ENCODE measurements around the gene ARHGAP32. TPM values are rescaled to one million over a fixed set of nuclear protein-coding genes. Genes with fewer than 3 reads are reported as not detected.

ARHGAP32 gene
- total and polyA plus RNA-seq, 5 donors from 2014 or later: 0.76 to 4.6 (median 1.1) TPM

DNA sequence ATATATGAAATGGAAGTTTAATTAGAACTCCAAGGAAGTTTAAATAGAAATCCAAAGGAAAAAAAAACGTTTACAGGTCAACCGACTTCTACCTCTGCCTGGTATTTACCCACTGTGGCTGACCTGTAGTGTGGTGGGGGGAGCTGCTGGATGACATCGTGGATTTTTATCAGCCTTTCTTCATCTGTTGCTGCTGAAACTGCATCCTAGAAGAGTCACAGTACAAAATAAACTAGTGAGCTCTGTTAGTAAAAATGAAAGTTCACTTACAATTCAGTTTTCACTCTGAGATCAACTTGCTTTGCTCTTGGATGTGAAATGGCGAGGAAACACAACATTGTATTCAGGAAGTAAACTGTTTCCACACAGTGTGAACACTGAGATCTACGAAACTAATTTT lies 206.2 kb downstream of the ARHGAP32 start:
- no peaks in the 10 kb centered on the region for H3K9me3 ChIP-seq (ENCODE audit: control insufficient read depth in 2 of 2, low read length in 2 of 2)
- DNase-seq: no peak
- no peaks in the 10 kb centered on the region for H3K27me3 ChIP-seq (ENCODE audit: control insufficient read depth, insufficient read depth, low read length)
- H3K4me3 ChIP-seq (ENCODE audit: low read depth, low read length): no peak overlapping the region
- no peak overlapping the region for H3K27ac ChIP-seq (ENCODE audit: insufficient read depth, low read length, poor library complexity, severe bottlenecking)
- H3K36me3 ChIP-seq (ENCODE audit: control insufficient read depth, insufficient read depth, low read length): no peaks in the 10 kb centered on the region
- Mint-ChIP-seq H3K27me3 (peaks cover 9% of the 10 kb centered on the region), H3K27ac (no peak overlapping the region), H3K36me3 (no peaks in the 10 kb centered on the region), H3K9me3 (peaks cover 0 to 4% (median 0%) of the 10 kb centered on the region in 7 donors), H3K4me1 (no peaks in the 10 kb centered on the region), H3K4me3 (no peak overlapping the region)
- ATAC-seq (ENCODE audit: low read depth in 2 of 2): no peak
- H3K4me1 ChIP-seq (ENCODE audit: control insufficient read depth, insufficient read depth, low read length, poor library complexity, severe bottlenecking): no peaks in the 10 kb centered on the region

DNA sequence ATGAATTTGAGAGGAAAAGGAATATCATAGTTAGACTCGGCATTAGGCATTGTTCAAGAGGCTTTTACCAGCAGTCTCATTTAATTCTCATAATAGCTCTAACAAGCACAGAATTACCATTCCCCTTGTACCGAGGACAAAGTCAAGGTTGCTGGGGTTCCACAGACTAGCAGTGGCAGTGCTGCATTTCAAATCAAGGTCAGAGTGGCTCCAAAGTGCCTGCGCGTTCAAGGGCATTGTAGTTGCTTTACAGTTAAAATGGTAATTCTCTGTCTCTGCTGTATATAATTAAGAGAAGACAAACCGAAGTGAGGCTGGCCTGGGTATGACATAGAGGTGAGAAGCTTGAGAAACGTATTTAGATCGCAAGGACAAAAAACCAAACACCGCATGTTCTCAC lies 209.1 kb downstream of the ARHGAP32 start:
- no peaks in the 10 kb centered on the region for H3K9me3 ChIP-seq (ENCODE audit: control insufficient read depth in 2 of 2, low read length in 2 of 2)
- no peaks in the 10 kb centered on the region for H3K27me3 ChIP-seq (ENCODE audit: control insufficient read depth, insufficient read depth, low read length)
- Mint-ChIP-seq H3K9me3 (peaks cover 0 to 1% (median 0%) of the 10 kb centered on the region in 7 donors), H3K27me3 (peaks cover 13% of the 10 kb centered on the region), H3K4me1 (no peaks in the 10 kb centered on the region), H3K36me3 (no peaks in the 10 kb centered on the region), H3K4me3 (no peak overlapping the region), H3K27ac (peak overlapping the region in 1 of 3 donors; percentile 20)
- H3K4me1 ChIP-seq (ENCODE audit: control insufficient read depth, insufficient read depth, low read length, poor library complexity, severe bottlenecking): no peaks in the 10 kb centered on the region
- no peak for ATAC-seq (ENCODE audit: low read depth in 2 of 2)
- no peak overlapping the region for H3K4me3 ChIP-seq (ENCODE audit: low read depth, low read length)
- H3K36me3 ChIP-seq (ENCODE audit: control insufficient read depth, insufficient read depth, low read length): no peaks in the 10 kb centered on the region
- H3K27ac ChIP-seq (ENCODE audit: insufficient read depth, low read length, poor library complexity, severe bottlenecking): no peak overlapping the region
- DNase-seq: no peak

DNA sequence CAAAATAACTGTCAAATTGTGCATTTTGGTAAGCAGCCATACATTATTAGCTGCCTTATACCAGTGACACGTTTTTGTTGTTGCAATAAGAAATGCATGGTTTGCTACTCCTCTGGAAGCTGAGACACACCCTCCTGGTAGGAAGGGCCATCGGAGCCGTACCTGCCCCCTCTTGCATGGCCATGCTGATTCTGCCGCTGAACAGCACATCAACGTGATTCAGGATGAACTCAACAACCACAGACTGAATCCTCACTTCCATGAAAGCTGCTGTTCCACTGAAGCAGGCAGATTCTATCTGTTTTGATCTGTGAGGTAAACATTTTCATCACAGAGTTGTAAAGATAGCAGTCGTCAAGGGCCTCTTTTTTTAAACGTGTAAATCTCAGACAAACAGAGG lies 210.9 kb downstream of the ARHGAP32 start:
- no peak overlapping the region for H3K27ac Mint-ChIP-seq
- Histone ChIP-seq H3K4me1 (ENCODE audit: control insufficient read depth, insufficient read depth, low read length, poor library complexity, severe bottlenecking) (no peaks in the 10 kb centered on the region), H3K9me3 (ENCODE audit: control insufficient read depth in 2 of 2, low read length in 2 of 2) (no peaks in the 10 kb centered on the region), H3K4me3 (ENCODE audit: low read depth, low read length) (no peak overlapping the region), H3K36me3 (ENCODE audit: control insufficient read depth, insufficient read depth, low read length) (no peaks in the 10 kb centered on the region), H3K27ac (ENCODE audit: insufficient read depth, low read length, poor library complexity, severe bottlenecking) (no peak overlapping the region), H3K27me3 (ENCODE audit: control insufficient read depth, insufficient read depth, low read length) (no peaks in the 10 kb centered on the region)
- no peak for DNase-seq
- no peaks in the 10 kb centered on the region for H3K36me3 Mint-ChIP-seq
- H3K9me3 Mint-ChIP-seq: peaks cover 0 to 1% (median 0%) of the 10 kb centered on the region in 7 donors
- H3K4me3 Mint-ChIP-seq: no peak overlapping the region
- ATAC-seq (ENCODE audit: low read depth in 2 of 2): no peak
- no peaks in the 10 kb centered on the region for H3K4me1 Mint-ChIP-seq
- peaks cover 15% of the 10 kb centered on the region for H3K27me3 Mint-ChIP-seq

DNA sequence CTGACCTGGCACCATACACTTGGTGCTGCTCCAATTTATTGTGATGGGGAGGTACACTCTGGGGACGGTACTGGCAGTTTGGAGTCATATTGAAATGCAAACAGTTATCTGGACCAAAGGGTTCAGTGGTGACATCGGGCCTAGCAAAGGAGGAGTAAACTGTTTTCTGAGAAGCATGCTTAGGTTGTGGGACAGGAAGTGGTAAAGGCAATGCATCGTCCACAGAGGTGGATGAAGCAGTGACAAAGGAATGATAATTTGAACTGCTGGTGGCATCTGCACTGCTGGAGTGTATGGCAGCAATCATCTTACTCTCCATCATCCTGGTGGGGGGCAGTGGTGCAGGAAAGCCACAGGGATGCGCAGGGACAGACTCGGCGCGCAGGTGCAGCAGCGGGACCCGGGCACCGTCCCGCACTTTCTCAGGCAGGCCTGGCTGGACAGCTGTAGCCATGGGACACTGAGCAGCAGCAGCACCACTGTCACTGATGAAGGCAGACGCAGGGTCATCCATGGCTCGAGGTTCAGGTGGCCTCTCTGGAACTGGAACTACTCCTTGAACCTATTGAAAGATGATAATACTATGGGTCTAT lies 221.4 kb downstream of the ARHGAP32 start:
- Mint-ChIP-seq H3K27me3 (peaks cover 6% of the 10 kb centered on the region), H3K9me3 (no peaks in the 10 kb centered on the region), H3K36me3 (peaks cover 8% of the 10 kb centered on the region), H3K4me3 (no peak overlapping the region), H3K4me1 (peaks cover 0 to 5% (median 3%) of the 10 kb centered on the region in 4 donors), H3K27ac (peak overlapping the region in 1 of 3 donors; percentile 52)
- Histone ChIP-seq H3K27ac (ENCODE audit: insufficient read depth, low read length, poor library complexity, severe bottlenecking) (no peak overlapping the region), H3K4me1 (ENCODE audit: control insufficient read depth, insufficient read depth, low read length, poor library complexity, severe bottlenecking) (peaks cover 3% of the 10 kb centered on the region), H3K4me3 (ENCODE audit: low read depth, low read length) (no peak overlapping the region), H3K9me3 (ENCODE audit: control insufficient read depth in 2 of 2, low read length in 2 of 2) (no peaks in the 10 kb centered on the region), H3K36me3 (ENCODE audit: control insufficient read depth, insufficient read depth, low read length) (no peaks in the 10 kb centered on the region), H3K27me3 (ENCODE audit: control insufficient read depth, insufficient read depth, low read length) (peaks cover 5% of the 10 kb centered on the region)
- DNase-seq: peak in 1 of 3 donors; percentile 53
- ATAC-seq (ENCODE audit: low read depth in 2 of 2): no peak

DNA sequence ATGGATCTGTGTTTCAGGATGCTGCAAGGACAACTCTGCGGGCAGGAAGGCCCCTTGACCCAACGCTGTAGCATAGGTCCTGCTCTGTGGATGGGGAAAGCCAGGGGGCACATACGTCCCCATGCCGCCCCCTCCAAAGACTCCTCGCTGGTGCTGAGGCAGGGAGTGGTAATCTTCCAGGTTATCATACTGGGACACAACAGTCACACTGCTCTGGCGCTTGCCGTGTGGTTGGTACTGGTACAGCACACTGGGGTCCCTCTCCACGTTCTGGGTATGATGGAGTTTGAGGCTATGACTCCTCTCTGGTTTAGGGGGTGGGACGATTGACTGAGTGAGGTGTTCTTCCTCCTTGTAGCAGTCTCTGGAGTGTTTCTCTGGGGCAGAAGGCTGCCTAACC lies 223.2 kb downstream of the ARHGAP32 start:
- Histone ChIP-seq H3K4me3 (ENCODE audit: low read depth, low read length) (no peak overlapping the region), H3K4me1 (ENCODE audit: control insufficient read depth, insufficient read depth, low read length, poor library complexity, severe bottlenecking) (peaks cover 14% of the 10 kb centered on the region), H3K9me3 (ENCODE audit: control insufficient read depth in 2 of 2, low read length in 2 of 2) (no peaks in the 10 kb centered on the region), H3K27me3 (ENCODE audit: control insufficient read depth, insufficient read depth, low read length) (no peaks in the 10 kb centered on the region), H3K36me3 (ENCODE audit: control insufficient read depth, insufficient read depth, low read length) (no peaks in the 10 kb centered on the region), H3K27ac (ENCODE audit: insufficient read depth, low read length, poor library complexity, severe bottlenecking) (no peak overlapping the region)
- DNase-seq: no peak
- no peak overlapping the region for H3K4me3 Mint-ChIP-seq
- no peaks in the 10 kb centered on the region for H3K9me3 Mint-ChIP-seq
- H3K27ac Mint-ChIP-seq: no peak overlapping the region
- peaks cover 8% of the 10 kb centered on the region for H3K36me3 Mint-ChIP-seq
- no peak for ATAC-seq (ENCODE audit: low read depth in 2 of 2)
- no peaks in the 10 kb centered on the region for H3K27me3 Mint-ChIP-seq
- peaks cover 0 to 23% (median 17%) of the 10 kb centered on the region in 4 donors for H3K4me1 Mint-ChIP-seq

DNA sequence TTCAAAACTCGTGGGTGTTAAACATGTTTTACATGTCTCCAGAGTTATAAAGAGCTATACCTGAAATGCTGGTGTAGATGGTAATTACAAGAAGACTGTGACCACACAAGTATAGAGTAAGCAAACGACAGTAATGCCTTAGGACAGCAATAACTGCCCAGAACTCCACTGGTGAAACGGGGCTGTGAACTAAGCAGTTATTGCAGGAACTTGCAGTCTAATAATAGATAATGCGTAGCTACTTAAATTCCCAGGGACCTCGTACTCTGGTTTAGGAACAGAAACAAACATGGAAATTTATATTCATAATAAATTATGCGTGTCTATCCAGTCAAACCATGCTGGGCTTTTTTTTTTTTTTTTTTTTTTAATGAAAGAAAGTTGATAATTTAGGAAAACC lies 224.5 kb downstream of the ARHGAP32 start:
- Histone ChIP-seq H3K9me3 (ENCODE audit: control insufficient read depth in 2 of 2, low read length in 2 of 2) (no peaks in the 10 kb centered on the region), H3K27ac (ENCODE audit: insufficient read depth, low read length, poor library complexity, severe bottlenecking) (no peak overlapping the region), H3K4me3 (ENCODE audit: low read depth, low read length) (no peak overlapping the region), H3K27me3 (ENCODE audit: control insufficient read depth, insufficient read depth, low read length) (no peaks in the 10 kb centered on the region), H3K36me3 (ENCODE audit: control insufficient read depth, insufficient read depth, low read length) (no peaks in the 10 kb centered on the region), H3K4me1 (ENCODE audit: control insufficient read depth, insufficient read depth, low read length, poor library complexity, severe bottlenecking) (peaks cover 18% of the 10 kb centered on the region)
- peaks cover 0 to 1% (median 0%) of the 10 kb centered on the region in 7 donors for H3K9me3 Mint-ChIP-seq
- peaks cover 4 to 29% (median 21%) of the 10 kb centered on the region in 4 donors for H3K4me1 Mint-ChIP-seq
- DNase-seq: no peak
- peaks cover 4% of the 10 kb centered on the region for H3K36me3 Mint-ChIP-seq
- H3K27me3 Mint-ChIP-seq: no peaks in the 10 kb centered on the region
- H3K4me3 Mint-ChIP-seq: no peak overlapping the region
- H3K27ac Mint-ChIP-seq: peak overlapping the region in 1 of 3 donors; percentile 38
- ATAC-seq (ENCODE audit: low read depth in 2 of 2): no peak

DNA sequence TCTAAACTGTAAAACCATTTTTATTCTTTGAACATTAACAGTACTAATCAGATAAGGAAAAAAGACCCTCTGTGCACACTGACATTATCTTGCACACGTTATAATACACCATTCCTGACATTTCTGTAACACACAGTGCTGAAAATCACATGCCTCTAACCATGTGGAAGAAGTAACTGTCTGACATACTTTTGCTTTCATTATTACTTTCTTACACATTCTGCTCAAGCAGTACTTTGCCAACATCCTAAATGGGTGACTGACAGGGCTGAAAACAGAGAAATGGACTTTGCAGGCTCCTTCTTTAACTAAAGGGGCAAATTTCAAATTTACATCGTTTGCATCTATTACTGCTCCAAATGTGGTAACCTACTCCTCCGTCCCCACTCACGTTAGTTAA lies 226.6 kb downstream of the ARHGAP32 start:
- peaks cover 1% of the 10 kb centered on the region for H3K36me3 Mint-ChIP-seq
- Histone ChIP-seq H3K27ac (ENCODE audit: insufficient read depth, low read length, poor library complexity, severe bottlenecking) (no peak overlapping the region), H3K4me3 (ENCODE audit: low read depth, low read length) (peak overlapping the region; percentile 52), H3K36me3 (ENCODE audit: control insufficient read depth, insufficient read depth, low read length) (no peaks in the 10 kb centered on the region), H3K9me3 (ENCODE audit: control insufficient read depth in 2 of 2, low read length in 2 of 2) (no peaks in the 10 kb centered on the region), H3K4me1 (ENCODE audit: control insufficient read depth, insufficient read depth, low read length, poor library complexity, severe bottlenecking) (peaks cover 18% of the 10 kb centered on the region), H3K27me3 (ENCODE audit: control insufficient read depth, insufficient read depth, low read length) (peaks cover 2% of the 10 kb centered on the region)
- peak in 1 of 2 donors; percentile 46 for ATAC-seq (ENCODE audit: low read depth in 2 of 2)
- no peaks in the 10 kb centered on the region for H3K27me3 Mint-ChIP-seq
- no peak overlapping the region for H3K27ac Mint-ChIP-seq
- H3K9me3 Mint-ChIP-seq: peaks cover 0 to 1% (median 0%) of the 10 kb centered on the region in 7 donors
- peak in 1 of 3 donors; percentile 59 for DNase-seq
- H3K4me1 Mint-ChIP-seq: peaks cover 4 to 29% (median 19%) of the 10 kb centered on the region in 4 donors
- peak overlapping the region in 3 of 4 donors; percentile 0 to 33 (median 27) for H3K4me3 Mint-ChIP-seq

DNA sequence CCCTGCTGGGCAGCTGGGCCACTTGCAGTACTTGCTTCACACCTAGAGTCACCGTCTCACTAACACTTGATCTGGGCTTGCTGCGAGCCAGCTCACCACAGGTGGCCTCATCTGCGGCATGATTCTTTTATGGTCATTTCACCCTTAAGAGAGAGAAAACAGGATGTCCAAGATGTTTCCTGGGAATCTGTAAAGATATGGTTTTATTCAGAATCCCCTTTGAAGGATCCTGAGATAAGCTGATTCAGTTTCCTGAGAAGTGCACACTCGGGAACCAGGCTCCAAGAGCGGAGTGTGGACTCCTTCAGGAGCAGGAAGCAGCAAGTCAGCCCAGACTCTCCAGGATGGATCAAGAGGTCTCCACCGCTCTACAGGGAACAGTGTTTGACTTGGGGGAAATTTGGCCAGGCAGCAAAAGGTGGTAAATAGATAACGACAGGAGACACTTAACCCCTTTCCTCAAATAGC lies 227.6 kb downstream of the ARHGAP32 start:
- no peaks in the 10 kb centered on the region for H3K36me3 Mint-ChIP-seq
- no peaks in the 10 kb centered on the region for H3K27me3 Mint-ChIP-seq
- peaks cover 18% of the 10 kb centered on the region for H3K4me1 ChIP-seq (ENCODE audit: control insufficient read depth, insufficient read depth, low read length, poor library complexity, severe bottlenecking)
- H3K27me3 ChIP-seq (ENCODE audit: control insufficient read depth, insufficient read depth, low read length): peaks cover 2% of the 10 kb centered on the region
- H3K27ac Mint-ChIP-seq: peak overlapping the region in 1 of 3 donors; percentile 64
- no peaks in the 10 kb centered on the region for H3K36me3 ChIP-seq (ENCODE audit: control insufficient read depth, insufficient read depth, low read length)
- no peak overlapping the region for H3K4me3 Mint-ChIP-seq
- ATAC-seq (ENCODE audit: low read depth in 2 of 2) (no peak), DNase-seq (no peak)
- peaks cover 0 to 1% (median 0%) of the 10 kb centered on the region in 7 donors for H3K9me3 Mint-ChIP-seq
- H3K27ac ChIP-seq (ENCODE audit: insufficient read depth, low read length, poor library complexity, severe bottlenecking): no peak overlapping the region
- no peaks in the 10 kb centered on the region for H3K9me3 ChIP-seq (ENCODE audit: control insufficient read depth in 2 of 2, low read length in 2 of 2)
- no peak overlapping the region for H3K4me3 ChIP-seq (ENCODE audit: low read depth, low read length)
- H3K4me1 Mint-ChIP-seq: peaks cover 4 to 29% (median 18%) of the 10 kb centered on the region in 4 donors

All from CD4-positive, CD25-positive, alpha-beta regulatory T cell (primary cell).